ENCODE results near the gene ANXA1. TPM values are rescaled to one million over a fixed set of nuclear protein-coding genes. Genes with fewer than 3 reads are reported as not detected.

Gene ANXA1
- polyA plus RNA-seq, 1 experiment: 596 TPM

DNA sequence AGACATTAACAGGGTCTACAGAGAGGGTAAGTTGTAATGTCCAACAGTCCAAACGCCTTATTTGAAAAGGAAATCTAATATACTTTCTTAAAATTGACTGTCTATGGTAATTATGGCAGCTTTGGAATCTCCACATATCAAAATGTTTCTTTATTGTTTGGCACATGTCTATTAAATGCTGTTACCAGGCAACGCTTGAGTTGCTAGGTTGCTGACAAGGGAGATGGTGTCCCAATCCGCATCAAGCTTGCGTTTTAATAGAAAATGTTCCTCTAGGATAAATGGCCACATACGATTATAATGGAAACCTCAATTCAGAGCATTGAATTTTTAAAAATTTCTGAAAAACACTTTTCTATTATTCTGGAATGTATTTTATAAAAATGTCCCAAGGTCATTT lies 9.2 kb downstream of the ANXA1 start:
- ChIA-PET CTCF (interaction anchor here (0.6 to 2.0 kb wide), 3 partner anchors 23 to 53 kb away, joined by 3 to 7 read pairs (median 4); no protein-coding TSS in a partner anchor), POLR2A (no interaction called here)
- Histone ChIP-seq H3K27me3 (ENCODE audit: control insufficient read depth, insufficient read depth, low read length) (no peaks in the 10 kb centered on the region), H3K27ac (ENCODE audit: low read depth, low read length) (no peak overlapping the region), H3K9me3 (ENCODE audit: control insufficient read depth, insufficient read depth, low read length) (no peaks in the 10 kb centered on the region), H3K4me3 (ENCODE audit: low read depth, low read length) (no peak overlapping the region)
- TF ChIP-seq, protein P1, sequence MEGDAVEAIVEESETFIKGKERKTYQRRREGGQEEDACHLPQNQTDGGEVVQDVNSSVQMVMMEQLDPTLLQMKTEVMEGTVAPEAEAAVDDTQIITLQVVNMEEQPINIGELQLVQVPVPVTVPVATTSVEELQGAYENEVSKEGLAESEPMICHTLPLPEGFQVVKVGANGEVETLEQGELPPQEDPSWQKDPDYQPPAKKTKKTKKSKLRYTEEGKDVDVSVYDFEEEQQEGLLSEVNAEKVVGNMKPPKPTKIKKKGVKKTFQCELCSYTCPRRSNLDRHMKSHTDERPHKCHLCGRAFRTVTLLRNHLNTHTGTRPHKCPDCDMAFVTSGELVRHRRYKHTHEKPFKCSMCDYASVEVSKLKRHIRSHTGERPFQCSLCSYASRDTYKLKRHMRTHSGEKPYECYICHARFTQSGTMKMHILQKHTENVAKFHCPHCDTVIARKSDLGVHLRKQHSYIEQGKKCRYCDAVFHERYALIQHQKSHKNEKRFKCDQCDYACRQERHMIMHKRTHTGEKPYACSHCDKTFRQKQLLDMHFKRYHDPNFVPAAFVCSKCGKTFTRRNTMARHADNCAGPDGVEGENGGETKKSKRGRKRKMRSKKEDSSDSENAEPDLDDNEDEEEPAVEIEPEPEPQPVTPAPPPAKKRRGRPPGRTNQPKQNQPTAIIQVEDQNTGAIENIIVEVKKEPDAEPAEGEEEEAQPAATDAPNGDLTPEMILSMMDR (IDR thresholded peaks at IDR 0.05; ENCODE audit: low read depth, low read length): no peak
- no peak for DNase-seq (ENCODE audit: low read depth, low spot score)

DNA sequence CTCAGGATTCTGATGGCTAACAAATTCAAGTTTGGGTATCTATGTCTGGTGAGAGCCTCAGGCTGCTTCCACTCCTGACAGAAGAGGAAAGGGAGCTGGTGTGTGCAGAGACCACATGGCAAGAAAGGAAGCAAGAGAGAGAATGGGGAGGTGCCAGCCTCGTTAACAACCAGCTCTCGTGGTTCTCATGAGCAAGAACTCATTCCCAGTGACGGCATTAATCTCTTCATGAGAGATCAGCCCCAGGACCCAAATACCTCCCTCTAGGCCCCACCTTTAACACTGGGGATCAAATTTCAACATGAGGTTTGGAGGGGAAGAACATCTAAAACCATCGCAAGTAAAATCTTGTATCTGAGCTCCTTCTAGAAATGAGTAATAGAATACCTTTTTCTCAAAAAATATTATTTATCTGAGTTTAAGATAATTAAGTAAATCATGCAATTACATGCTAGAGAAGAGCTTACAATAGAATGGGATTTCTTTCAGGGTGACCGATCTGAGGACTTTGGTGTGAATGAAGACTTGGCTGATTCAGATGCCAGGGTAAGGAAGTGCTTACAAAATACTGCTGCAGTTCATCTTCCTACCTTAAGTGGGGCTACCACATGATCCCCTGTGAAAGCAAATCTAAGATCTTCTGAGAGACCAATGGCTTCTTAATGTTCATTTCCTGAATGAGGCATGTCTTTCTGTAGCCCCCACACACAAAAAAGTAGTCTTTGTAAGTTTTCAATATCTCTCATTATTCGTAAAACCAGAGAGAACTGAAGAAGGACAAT lies 11.5 kb downstream of the ANXA1 start:
- no peak overlapping the region for H3K4me3 ChIP-seq (ENCODE audit: low read depth, low read length)
- no peaks in the 10 kb centered on the region for H3K27me3 ChIP-seq (ENCODE audit: control insufficient read depth, insufficient read depth, low read length)
- CTCF ChIA-PET: interaction anchor here (0.6 to 0.9 kb wide), 3 partner anchors 8 to 319 kb away, joined by 3 read pairs; no protein-coding TSS in a partner anchor
- DNase-seq (ENCODE audit: low read depth, low spot score): no peak
- POLR2A ChIA-PET: no interaction called here
- H3K27ac ChIP-seq (ENCODE audit: low read depth, low read length): no peak overlapping the region
- no peaks in the 10 kb centered on the region for H3K9me3 ChIP-seq (ENCODE audit: control insufficient read depth, insufficient read depth, low read length)
- TF ChIP-seq, protein P1 (IDR thresholded peaks at IDR 0.05; ENCODE audit: low read depth, low read length): no peak

DNA sequence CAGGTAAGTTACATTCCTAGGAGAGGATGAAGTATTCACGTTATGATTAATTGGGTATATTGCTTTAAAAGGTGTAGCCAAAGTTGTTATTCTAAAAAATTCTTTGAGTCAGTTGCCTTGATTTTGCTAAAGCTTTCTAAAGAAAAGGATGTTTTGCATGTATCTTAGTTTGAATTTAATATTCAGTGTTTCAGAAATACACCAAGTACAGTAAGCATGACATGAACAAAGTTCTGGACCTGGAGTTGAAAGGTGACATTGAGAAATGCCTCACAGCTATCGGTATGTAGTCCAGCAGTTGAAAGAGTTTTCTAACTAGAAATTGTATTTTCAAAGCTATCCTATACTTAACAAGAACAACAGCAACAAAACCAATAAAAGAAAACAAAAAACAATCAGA lies 14.2 kb downstream of the ANXA1 start:
- DNase-seq (ENCODE audit: low read depth, low spot score): no peak
- H3K4me3 ChIP-seq (ENCODE audit: low read depth, low read length): no peak overlapping the region
- CTCF ChIA-PET: no interaction called here
- POLR2A ChIA-PET: no interaction called here
- no peak overlapping the region for H3K27ac ChIP-seq (ENCODE audit: low read depth, low read length)
- H3K27me3 ChIP-seq (ENCODE audit: control insufficient read depth, insufficient read depth, low read length): no peaks in the 10 kb centered on the region
- TF ChIP-seq, protein P1 (IDR thresholded peaks at IDR 0.05; ENCODE audit: low read depth, low read length): no peak
- H3K9me3 ChIP-seq (ENCODE audit: control insufficient read depth, insufficient read depth, low read length): no peaks in the 10 kb centered on the region

DNA sequence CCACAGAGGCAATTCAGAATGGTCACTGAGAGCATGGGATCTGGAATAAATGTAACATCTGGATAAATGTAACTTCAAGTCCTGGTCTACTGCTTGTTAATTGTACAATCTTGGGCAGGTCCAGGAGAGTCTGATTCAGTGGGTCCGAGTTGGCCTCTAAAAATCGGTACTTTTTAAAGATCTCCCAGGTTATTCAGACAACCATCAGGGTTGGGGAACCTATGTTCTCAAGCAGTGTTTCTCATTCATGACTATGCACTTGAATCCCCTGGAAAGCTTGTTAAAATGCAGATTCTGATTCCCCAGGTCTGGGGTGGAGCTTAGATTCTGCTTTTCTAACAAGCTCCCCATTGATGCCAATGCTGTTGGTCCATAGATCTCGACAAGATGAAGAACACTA lies 14.8 kb downstream of the ANXA1 start:
- TF ChIP-seq, protein P1 (IDR thresholded peaks at IDR 0.05; ENCODE audit: low read depth, low read length): no peak
- ChIA-PET CTCF (no interaction called here), POLR2A (no interaction called here)
- no peak overlapping the region for H3K27ac ChIP-seq (ENCODE audit: low read depth, low read length)
- no peaks in the 10 kb centered on the region for H3K9me3 ChIP-seq (ENCODE audit: control insufficient read depth, insufficient read depth, low read length)
- H3K4me3 ChIP-seq (ENCODE audit: low read depth, low read length): no peak overlapping the region
- no peaks in the 10 kb centered on the region for H3K27me3 ChIP-seq (ENCODE audit: control insufficient read depth, insufficient read depth, low read length)
- DNase-seq (ENCODE audit: low read depth, low spot score): no peak

DNA sequence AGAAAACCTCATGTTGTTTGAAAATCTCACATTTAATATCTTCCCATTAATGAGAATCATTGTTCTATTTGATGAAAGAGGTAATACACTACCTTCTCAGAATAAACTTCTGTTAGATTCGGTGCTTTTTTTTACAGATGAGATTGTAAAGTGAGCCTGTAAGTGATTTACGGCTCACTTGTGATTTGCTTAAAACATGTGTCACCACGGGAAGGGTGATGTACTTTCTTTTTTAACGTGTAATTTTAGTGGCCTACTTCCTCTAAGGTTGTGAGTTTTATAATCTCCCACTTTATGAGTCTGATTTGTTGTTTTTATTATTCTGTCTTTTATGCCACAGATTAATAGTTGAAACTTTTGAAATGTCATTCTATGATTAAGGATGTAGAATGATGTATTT lies 15.9 kb downstream of the ANXA1 start:
- TF ChIP-seq, protein P1 (IDR thresholded peaks at IDR 0.05; ENCODE audit: low read depth, low read length): no peak
- ChIA-PET POLR2A (no interaction called here), CTCF (interaction anchor here (0.6 kb wide), 1 partner anchor 10 kb away, joined by 3 read pairs; no protein-coding TSS in a partner anchor)
- H3K27ac ChIP-seq (ENCODE audit: low read depth, low read length): no peak overlapping the region
- no peaks in the 10 kb centered on the region for H3K27me3 ChIP-seq (ENCODE audit: control insufficient read depth, insufficient read depth, low read length)
- H3K4me3 ChIP-seq (ENCODE audit: low read depth, low read length): no peak overlapping the region
- no peaks in the 10 kb centered on the region for H3K9me3 ChIP-seq (ENCODE audit: control insufficient read depth, insufficient read depth, low read length)
- no peak for DNase-seq (ENCODE audit: low read depth, low spot score)

Data from AG04450 (cell line).